A549 (cell line): Measurements from ENCODE around the gene C5orf15. TPM values are rescaled to one million over a fixed set of nuclear protein-coding genes. Genes with fewer than 3 reads are reported as not detected.
"Not testable (repeated sequence)": the region's sequence is repeated elsewhere in the genome, so short reads cannot be mapped to it uniquely, and the experiment has no call there.

Source experiments
- ATAC-seq, 2 experiments: fragments of 200-7000 bp in 1 of 2; fragments of >200 bp in 1 of 2; cut with Nextera tagmentation in 1 of 2; cut with Tn5 transposase in 1 of 2; 3 replicates each; pipeline versions ENCODE4 v1.8.0 to v1.9.1; 2018 to 2020; ENCODE audit warnings: mild to moderate bottlenecking in 1 of 2, moderate library complexity in 1 of 2
- CTCF ChIA-PET: fragments of 300-600 bp; sonication (Branson Sonifier 250); formaldehyde crosslinking; extraction: SDS; loops from one replicate; lab custom pipeline; 2021; ENCODE audit warnings: antibody characterized with exemption, inconsistent platforms; lab: Yijun Ruan, JAX
- POLR2A ChIA-PET: fragments of 350-600 bp; formaldehyde crosslinking; extraction: SDS; loops from one replicate; lab custom pipeline; 2021; ENCODE audit warnings: antibody characterized with exemption, inconsistent platforms; lab: Yijun Ruan, JAX
- DNase-seq, 2 experiments: peaks; one replicate each; pipeline versions ENCODE4 v3.0.0 to v3.0.0-alpha.2; 2011 to 2016; ENCODE audit warnings: low read depth in 1 of 2, low spot score in 1 of 2
- FAIRE-seq: peaks from 2 replicates; lab custom pipeline; 2011; peaks lifted over from hg19 to GRCh38; lab: Jason Lieb, UNC
- H3K27ac ChIP-seq, 2 experiments: fragments of >200 bp; sonication (Bioruptor Twin); formaldehyde crosslinking; 3 replicates each; pipeline ENCODE4 v1.5.1; 2016 to 2017
- H3K4me1 ChIP-seq: fragments of >200 bp; sonication (Bioruptor Twin); formaldehyde crosslinking; 3 replicates; pipeline ENCODE4 v1.6.1; 2016
- H3K4me2 ChIP-seq: fragments of >200 bp; sonication (Bioruptor Twin); formaldehyde crosslinking; 3 replicates; pipeline ENCODE4 v1.6.1; 2016
- H3K4me3 ChIP-seq: fragments of >200 bp; sonication (Bioruptor Twin); formaldehyde crosslinking; 3 replicates; pipeline ENCODE4 v1.5.1; 2016
- H3K9me3 ChIP-seq: fragments of >200 bp; sonication (Bioruptor Twin); formaldehyde crosslinking; 3 replicates; pipeline ENCODE4 v1.6.1; 2016
- ATOH8 ChIP-seq: fragments of 250-450 bp; sonication (Bioruptor Pico); IDR thresholded peaks from 2 replicates; pipeline ENCODE4 v1.5.0; 2020; ENCODE audit warnings: low read depth, mild to moderate bottlenecking, moderate library complexity
- CHD2 ChIP-seq: fragments of 150-350 bp; IDR thresholded peaks from 2 replicates; pipeline ENCODE4 v1.6.1; 2014; ENCODE audit warnings: low read length; ENCODE audit not compliant: partially characterized antibody
- E2F6 ChIP-seq: IDR thresholded peaks from 2 replicates; pipeline ENCODE4 v1.6.1; 2012; ENCODE audit warnings: low read depth, borderline replicate concordance
- ESRRA ChIP-seq: fragments of 150-350 bp; IDR thresholded peaks from 2 replicates; pipeline ENCODE4 v1.6.1; 2014; ENCODE audit warnings: mild to moderate bottlenecking, low read length, borderline replicate concordance
- FOSL2 ChIP-seq, 2 experiments: fragments of 450-650 bp in 1 of 2; fragments of >200 bp in 1 of 2; sonication (Bioruptor Twin) in 1 of 2; formaldehyde crosslinking; IDR thresholded peaks; 2 replicates each; pipeline versions ENCODE4 v1.5.0 to v1.6.1; 2016 to 2020; ENCODE audit warnings: mild to moderate bottlenecking in 1 of 2, moderate library complexity in 1 of 2
- HES2 ChIP-seq: fragments of >200 bp; sonication (Bioruptor Twin); formaldehyde crosslinking; IDR thresholded peaks from 2 replicates; pipeline ENCODE4 v1.6.1; 2016
- HOXB13 ChIP-seq: fragments of 250-450 bp; sonication (Bioruptor Pico); IDR thresholded peaks from 2 replicates; pipeline ENCODE4 v1.5.0; 2020; ENCODE audit warnings: low read depth, mild to moderate bottlenecking, moderate library complexity
- JUNB ChIP-seq: fragments of >200 bp; sonication (Bioruptor Twin); formaldehyde crosslinking; IDR thresholded peaks from 2 replicates; pipeline ENCODE4 v1.6.1; 2016
- KDM5A ChIP-seq: fragments of 200-600 bp; sonication (generic); IDR thresholded peaks from 2 replicates; pipeline ENCODE4 v1.6.1; 2016; ENCODE audit warnings: antibody characterized with exemption, mild to moderate bottlenecking
- MAFK ChIP-seq: fragments of 450-650 bp; IDR thresholded peaks from 2 replicates; pipeline ENCODE4 v1.6.1; 2014; ENCODE audit not compliant: partially characterized antibody
- MAX ChIP-seq: IDR thresholded peaks from 2 replicates; pipeline ENCODE4 v1.6.1; 2012
- PBX3 ChIP-seq: IDR thresholded peaks from 2 replicates; pipeline ENCODE4 v1.6.1; 2012
- PHF8 ChIP-seq: fragments of 200-600 bp; sonication (generic); IDR thresholded peaks from 2 replicates; pipeline ENCODE4 v1.6.1; 2016; ENCODE audit warnings: low read depth, mild to moderate bottlenecking, antibody characterized with exemption, moderate library complexity, borderline replicate concordance
- POLR2A ChIP-seq: IDR thresholded peaks from 2 replicates; pipeline ENCODE4 v1.6.1; 2012; ENCODE audit warnings: mild to moderate bottlenecking, low read length
- RCOR1 ChIP-seq: fragments of 150-350 bp; IDR thresholded peaks from 2 replicates; pipeline ENCODE4 v1.6.1; 2014; ENCODE audit warnings: antibody characterized with exemption, low read length, low read depth
- REST ChIP-seq: fragments of 200-600 bp; sonication (generic); IDR thresholded peaks from 2 replicates; pipeline ENCODE4 v1.6.1; 2016; ENCODE audit warnings: antibody characterized with exemption, mild to moderate bottlenecking, moderate library complexity
- SMC3 ChIP-seq: fragments of >200 bp; sonication (Bioruptor Twin); formaldehyde crosslinking; IDR thresholded peaks from 3 replicates; pipeline ENCODE4 v1.6.1; 2018; ENCODE audit warnings: inconsistent platforms
- ZFP36 ChIP-seq: fragments of 450-650 bp; IDR thresholded peaks from 2 replicates; pipeline ENCODE4 v1.6.1; 2014; ENCODE audit warnings: borderline replicate concordance; ENCODE audit not compliant: partially characterized antibody
- ZSCAN20 ChIP-seq: fragments of 250-450 bp; sonication (Bioruptor Pico); IDR thresholded peaks from 2 replicates; pipeline ENCODE4 v1.8.0; 2022; ENCODE audit warnings: mild to moderate bottlenecking, moderate library complexity
- WGBS: methylation state at CpG from one replicate; pipeline ENCODE4 v1.1.6; 2017; ENCODE audit errors: missing lambda C conversion rate; 5-methylcytosine and 5-hydroxymethylcytosine counted together
- polyA plus RNA-seq, 4 experiments: library from polyadenylated mRNA; depleted of rRNA in 3 of 4; stranded (reverse); fragments of >200 nt; fragmentation: RNase III in 1 of 4; extraction: RNeasy Plus Mini Kit Qiagen cat#74134 plus additional on column Dnase treatment in 1 of 4; gene quantifications; 2 replicates in 3 of 4; 3 replicates in 1 of 4; pipeline ENCODE4 v1.2.3, GENCODE V29; 2011 to 2017

C5orf15 gene
- polyA plus RNA-seq, 2 of the 4 experiments (the other 2 are of a cell fraction): 92.9 to 126 TPM

GRCh38 chr5:133937628-133938027 is 30.8 kb downstream of the C5orf15 start:
- not testable (repeated sequence) for H3K4me2 ChIP-seq, H3K9me3 ChIP-seq, H3K4me3 ChIP-seq, ATAC-seq, H3K27ac ChIP-seq, H3K4me1 ChIP-seq, DNase-seq, FAIRE-seq
- POLR2A ChIA-PET: interaction anchor here (0.6 kb wide), 1 partner anchor 20 kb away, joined by 7 read pairs; no protein-coding TSS in a partner anchor
- 79% methylated on average over 3 of the region's 3 CpGs for WGBS
- CTCF ChIA-PET: interaction anchor here (1.1 to 1.6 kb wide), 2 partner anchors 14 to 514 kb away, joined by 3 read pairs; no protein-coding TSS in a partner anchor

DNA sequence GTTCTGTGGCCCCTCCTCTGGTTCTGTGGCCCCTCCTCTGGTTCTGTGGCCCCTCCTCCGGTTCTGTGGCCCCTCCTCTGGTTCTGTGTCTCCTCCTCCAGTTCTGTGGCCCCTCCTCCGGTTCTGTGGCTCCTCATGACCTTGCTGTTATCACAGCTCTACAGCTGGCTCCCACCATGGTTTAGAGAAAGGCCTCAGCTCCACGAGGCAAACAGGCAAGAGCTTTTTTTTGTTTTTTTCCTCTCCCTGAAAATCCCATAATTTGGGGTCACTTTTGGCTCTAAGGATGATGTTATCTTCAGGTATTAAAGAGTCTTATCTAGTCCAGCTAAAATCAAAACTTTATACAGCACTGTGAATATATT is 31.8 kb downstream of the C5orf15 start:
- 49% methylated on average over 3 of the region's 3 CpGs for WGBS
- FAIRE-seq (no peak), DNase-seq (no peak), ATAC-seq (no peak)
- Histone ChIP-seq H3K9me3 (peaks cover 6% of the 10 kb centered on the region; the same call in 2 of the 3 replicates), H3K4me1 (no peaks in the 10 kb centered on the region), H3K4me2 (no peak overlapping the region), H3K27ac (no peak overlapping the region), H3K4me3 (no peak overlapping the region)
- TF ChIP-seq ESRRA: no peak
- POLR2A ChIA-PET: no interaction called here
- CTCF ChIA-PET: interaction anchor here (1.1 kb wide), 1 partner anchor 13 kb away, joined by 3 read pairs; no protein-coding TSS in a partner anchor

DNA sequence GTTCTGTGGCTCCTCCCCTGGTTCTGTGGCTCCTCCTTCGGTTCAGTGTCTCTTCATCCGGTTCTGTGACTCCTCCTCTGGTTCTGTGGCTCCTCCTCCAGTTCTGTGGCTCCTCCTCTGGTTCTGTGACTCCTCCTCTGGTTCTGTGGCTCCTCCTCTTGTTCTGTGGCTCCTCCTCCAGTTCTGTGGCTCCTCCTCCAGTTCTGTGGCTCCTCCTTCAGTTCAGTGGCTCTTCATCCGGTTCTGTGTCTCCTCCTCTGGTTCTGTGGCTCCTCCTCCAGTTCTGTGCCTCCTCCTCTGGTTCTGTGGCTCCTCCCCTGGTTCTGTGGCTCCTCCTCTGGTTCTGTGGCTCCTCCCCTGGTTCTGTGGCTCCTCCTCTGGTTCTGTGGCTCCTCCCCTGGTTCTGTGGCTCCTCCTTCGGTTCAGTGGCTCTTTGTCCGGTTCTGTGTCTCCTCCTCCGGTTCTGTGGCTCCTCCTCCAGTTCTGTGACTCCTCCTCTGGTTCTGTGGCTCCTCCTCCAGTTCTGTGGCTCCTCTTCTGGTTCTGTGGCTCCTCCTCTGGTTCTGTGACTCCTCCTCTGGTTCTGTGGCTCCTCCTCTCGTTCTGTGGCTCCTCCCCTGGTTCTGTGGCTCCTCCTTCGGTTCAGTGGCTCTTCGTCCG is 32.3 kb downstream of the C5orf15 start:
- WGBS: 59% methylated on average over 10 of the region's 10 CpGs
- H3K4me3 ChIP-seq, DNase-seq, H3K27ac ChIP-seq, H3K9me3 ChIP-seq, POLR2A ChIA-PET, FAIRE-seq, H3K4me2 ChIP-seq, ATAC-seq, H3K4me1 ChIP-seq: not testable (repeated sequence)
- CTCF ChIA-PET: interaction anchor here (0.8 kb wide), 1 partner anchor 8 kb away, joined by 3 read pairs; no protein-coding TSS in a partner anchor

GRCh38 chr5:133935667-133935940 is 32.8 kb downstream of the C5orf15 start:
- Histone ChIP-seq H3K27ac (no peak overlapping the region), H3K9me3 (peaks cover 6% of the 10 kb centered on the region; the same call in 2 of the 3 replicates), H3K4me3 (no peak overlapping the region)
- ATAC-seq: no peak
- ChIA-PET POLR2A (no interaction called here), CTCF (interaction anchor here (0.8 to 0.9 kb wide), 2 partner anchors 8 to 512 kb away, joined by 3 to 4 read pairs; no protein-coding TSS in a partner anchor)
- TF ChIP-seq ZFP36 (no peak), CHD2 (no peak), MAFK (no peak), PBX3 (no peak), PHF8 (no peak), SMC3 (no peak), E2F6 (no peak), POLR2A (no peak), RCOR1 (no peak), HES2 (no peak), ESRRA (no peak), HOXB13 (CRISPR knock-in tag) (no peak), REST (no peak), ZSCAN20 (CRISPR knock-in tag) (no peak), FOSL2 (IDR thresholded peaks at IDR 0.05) (no peak), FOSL2 (CRISPR knock-in tag; IDR thresholded peaks at IDR 0.05) (no peak), MAX (no peak), ATOH8 (no peak), KDM5A (no peak), JUNB (no peak)
- TF ChIP-seq, all 56 proteins: peak for 0
- Histone ChIP-seq H3K4me2 (no peak overlapping the region), H3K4me1 (no peaks in the 10 kb centered on the region)
- FAIRE-seq (no peak), DNase-seq (no peak)
- 33% methylated on average over 4 of the region's 5 CpGs for WGBS
